ENCODE measurements around the gene TSC2.
"Not testable (repeated sequence)": the region's sequence is repeated elsewhere in the genome, so short reads cannot be mapped to it uniquely, and the experiment has no call there.

TSC2 gene

GRCh38 chr16:2009164-2009711 lies 38.5 kb upstream of the TSC2 start:
- peak in 1 of 10 donors; percentile 90 for DNase-seq
- intact Hi-C loops (cut with DNase I), result no loop called here

DNA sequence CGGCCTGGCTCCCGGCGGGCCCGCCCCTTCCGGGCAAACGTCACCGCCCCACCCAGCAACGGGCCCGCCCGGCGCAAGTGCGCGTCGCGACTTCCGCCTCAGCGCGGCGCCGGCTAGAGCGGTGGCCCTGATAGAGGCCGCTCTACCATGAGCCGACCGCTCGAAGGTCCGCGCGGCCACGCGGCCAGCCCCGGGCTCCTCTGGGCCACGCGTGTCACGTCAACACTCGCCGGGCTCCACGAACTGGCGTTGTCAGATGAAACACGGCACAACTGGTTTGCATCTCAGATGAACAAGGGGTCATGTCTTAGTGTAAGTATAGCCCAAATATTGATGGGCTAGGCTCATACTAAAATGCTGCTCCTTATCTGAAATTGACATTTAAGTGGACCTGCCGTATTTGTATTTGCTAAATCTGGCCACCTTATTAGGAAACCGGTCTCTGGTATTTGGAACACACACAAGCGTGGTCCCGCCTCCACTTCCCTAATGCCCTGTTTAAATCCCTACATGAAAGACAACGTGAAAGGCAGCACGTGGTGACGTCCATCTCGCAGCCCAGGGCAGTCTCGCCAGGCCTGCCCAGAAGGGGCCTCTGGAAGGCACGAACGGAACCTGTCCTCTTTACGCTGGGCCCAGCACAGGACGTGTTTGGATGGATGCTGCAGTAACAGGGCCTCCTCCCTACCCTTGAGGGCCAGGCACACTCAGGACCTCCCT lies 37.8 kb upstream of the TSC2 start, which contains the start of gene ZNF598:
ZNF598 (minus strand) TSS at position 31 of the 720 bp plus-strand sequence.
- intact Hi-C loops (cut with DNase I), result no loop called here
- peak; percentile 64 to 98 (median 83) for DNase-seq

DNA sequence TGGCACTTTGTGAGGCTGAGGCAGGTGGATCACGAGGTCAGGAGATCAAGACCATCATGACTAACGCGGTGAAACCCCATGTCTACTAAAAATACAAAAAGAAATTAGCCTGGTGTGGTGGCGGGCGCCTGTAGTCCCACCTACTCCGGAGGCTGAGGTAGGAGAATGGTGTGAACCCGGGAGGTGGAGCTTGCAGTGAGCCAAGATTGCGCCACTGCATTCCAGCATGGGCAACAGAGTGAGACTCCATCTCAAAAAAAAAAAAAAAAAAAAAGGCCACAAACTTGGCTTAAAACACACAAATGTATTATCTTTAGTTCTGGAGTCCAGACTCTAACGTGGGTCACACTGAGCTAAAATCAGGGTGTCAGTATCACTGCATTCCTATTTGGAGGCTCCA lies 36.1 kb upstream of the TSC2 start:
- intact Hi-C loops (cut with DNase I); DNase-seq: not testable (repeated sequence)

DNA sequence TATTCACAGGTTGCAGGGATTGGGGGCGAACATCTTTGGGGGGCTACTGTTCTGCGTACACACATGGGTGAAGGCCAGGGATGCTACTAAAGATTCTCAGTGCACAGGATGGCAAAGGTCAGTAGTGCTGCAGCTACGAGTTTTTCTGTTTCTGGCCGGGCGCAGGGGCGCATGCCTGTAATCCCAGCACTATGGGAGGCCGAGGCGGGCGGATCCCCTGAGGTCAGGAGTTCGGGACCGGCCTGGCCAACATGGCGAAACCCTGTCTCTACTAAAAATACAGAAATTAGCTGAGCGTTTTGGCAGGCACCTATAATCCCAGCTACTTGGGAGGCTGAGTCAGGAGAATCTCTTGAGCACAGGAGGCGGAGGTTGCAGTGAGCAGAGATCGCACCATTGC lies 34.3 kb upstream of the TSC2 start:
- intact Hi-C loops (cut with DNase I), result no loop called here
- no peak for DNase-seq

DNA sequence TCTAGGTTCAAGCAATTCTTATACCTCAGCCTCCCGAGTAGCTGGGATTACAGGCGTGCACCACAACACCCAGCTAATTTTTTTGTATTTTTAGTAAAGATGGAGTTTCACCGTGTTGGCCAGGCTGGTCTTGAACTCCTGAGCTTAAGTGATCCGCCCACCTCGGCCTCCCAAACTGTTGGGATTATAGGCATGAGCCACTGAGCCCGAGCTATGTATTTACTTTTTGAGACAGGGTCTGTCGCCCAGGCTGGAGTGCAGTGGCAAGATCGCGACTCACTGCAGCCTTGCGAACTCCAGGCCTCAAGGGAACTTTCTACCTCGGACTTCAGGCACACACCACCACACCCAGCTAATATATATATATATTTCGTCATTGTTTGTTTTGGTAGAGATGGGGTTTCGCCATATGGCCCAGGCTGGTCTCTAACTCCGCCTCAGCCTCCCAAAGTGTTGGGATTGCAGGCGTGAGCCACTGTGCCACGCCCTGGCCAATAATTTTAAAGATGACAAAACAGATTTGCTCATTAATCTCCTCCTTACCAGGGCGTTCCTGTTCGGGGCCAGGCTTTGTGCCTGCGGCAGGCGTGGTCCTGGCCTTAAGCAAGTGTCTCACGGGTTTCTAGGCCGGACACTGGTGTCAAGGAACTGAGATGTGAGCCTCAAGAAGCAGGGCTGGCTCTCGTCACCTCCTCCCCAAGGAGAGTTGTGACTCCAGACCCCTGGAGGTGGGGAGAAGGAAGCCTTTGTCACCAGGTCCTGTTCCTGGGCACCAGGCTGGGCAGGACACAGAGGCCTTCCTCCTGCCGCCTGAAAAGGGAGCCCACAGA lies 32.5 kb upstream of the TSC2 start:
- DNase-seq, result no peak
- intact Hi-C loops (cut with DNase I), result no loop called here

GRCh38 chr16:2015947-2016208 lies 31.9 kb upstream of the TSC2 start:
- DNase-seq, result no peak
- intact Hi-C loops (cut with DNase I), result no loop called here

- intact Hi-C loops (cut with DNase I), result no loop called here
- DNase-seq, result peak in 1 of 10 donors; percentile 84
Observed at GRCh38 chr16:2016407-2016922, 31.3 kb upstream of the TSC2 start.

DNA sequence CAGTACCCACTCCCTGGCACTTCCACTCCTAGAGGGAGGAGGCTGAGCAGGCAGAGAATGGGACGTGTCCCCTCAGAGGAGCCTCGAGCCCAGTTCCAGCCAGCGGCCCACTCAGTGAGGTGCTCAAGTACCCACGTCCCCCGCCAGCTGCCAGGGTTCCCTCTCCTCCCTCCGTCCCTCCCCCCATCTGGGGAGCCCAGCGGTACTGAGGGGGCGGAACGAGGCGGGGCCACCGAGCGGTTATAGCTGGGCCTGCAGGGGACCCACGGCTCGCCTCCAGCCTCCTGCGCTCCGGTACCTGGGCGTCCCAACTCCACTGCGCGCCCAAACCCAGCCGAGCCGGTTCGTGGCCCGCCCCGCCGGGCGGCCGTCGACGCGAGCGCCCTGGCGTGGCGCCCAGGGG lies 28.3 kb upstream of the TSC2 start, which contains the start of gene NPW:
NPW (plus strand) TSS at position 268 of the 403 bp plus-strand sequence.
- intact Hi-C loops (cut with DNase I), result no loop called here
- DNase-seq, result peak in 1 of 10 donors; percentile 80

DNA sequence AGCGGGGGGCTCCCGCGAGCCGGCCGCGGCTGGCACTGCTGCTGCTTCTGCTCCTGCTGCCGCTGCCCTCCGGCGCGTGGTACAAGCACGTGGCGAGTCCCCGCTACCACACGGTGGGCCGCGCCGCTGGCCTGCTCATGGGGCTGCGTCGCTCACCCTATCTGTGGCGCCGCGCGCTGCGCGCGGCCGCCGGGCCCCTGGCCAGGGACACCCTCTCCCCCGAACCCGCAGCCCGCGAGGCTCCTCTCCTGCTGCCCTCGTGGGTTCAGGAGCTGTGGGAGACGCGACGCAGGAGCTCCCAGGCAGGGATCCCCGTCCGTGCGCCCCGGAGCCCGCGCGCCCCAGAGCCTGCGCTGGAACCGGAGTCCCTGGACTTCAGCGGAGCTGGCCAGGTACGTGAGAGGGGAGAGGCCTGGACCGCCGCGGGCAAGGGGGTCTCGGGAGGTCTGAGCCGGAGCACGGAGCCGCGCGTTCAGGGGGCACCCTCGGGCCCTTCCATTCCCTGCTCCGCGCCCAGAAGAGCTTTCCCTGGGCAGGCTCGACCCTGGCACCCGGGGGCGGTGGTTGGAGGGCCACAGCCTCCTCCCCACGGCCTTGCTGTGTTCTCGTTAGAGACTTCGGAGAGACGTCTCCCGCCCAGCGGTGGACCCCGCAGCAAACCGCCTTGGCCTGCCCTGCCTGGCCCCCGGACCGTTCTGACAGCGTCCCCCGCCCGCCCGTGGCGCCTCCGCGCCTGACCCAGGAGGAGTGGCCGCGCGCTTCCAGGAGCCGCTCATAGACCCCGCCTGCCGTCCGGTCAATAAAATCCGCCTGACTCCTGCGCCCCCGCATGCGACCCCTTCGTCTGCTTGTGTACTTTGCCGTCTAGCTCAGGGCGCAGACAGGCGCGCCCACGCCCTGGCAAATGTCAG lies 27.6 kb upstream of the TSC2 start:
- DNase-seq, result peak in 2 of 10 donors; percentile 76 to 83
- intact Hi-C loops (cut with DNase I), result no loop called here

DNA sequence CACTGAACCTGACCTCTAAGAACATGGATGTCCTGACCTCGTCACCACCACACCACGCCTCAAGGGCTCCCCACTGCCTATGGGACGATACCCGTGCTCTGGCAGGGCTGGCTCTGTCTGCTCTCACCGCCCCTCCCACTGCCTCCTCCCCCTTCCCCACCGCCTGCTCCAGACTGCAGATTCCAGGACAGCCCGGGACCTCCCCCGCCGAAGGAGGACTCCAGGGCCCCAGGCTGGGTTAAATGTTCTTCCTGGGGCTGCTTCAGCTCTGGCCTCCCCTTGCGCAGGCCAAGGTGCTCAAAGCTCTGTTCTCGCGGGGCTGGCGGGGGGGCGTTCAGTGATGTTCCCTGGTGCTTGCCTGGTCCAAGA lies 25.1 kb upstream of the TSC2 start:
- peak in 1 of 10 donors; percentile 74 for DNase-seq
- intact Hi-C loops (cut with DNase I), result loop anchor here (1.0 kb wide), 2 partner anchors 34 to 118 kb away; no protein-coding TSS in a partner anchor

DNA sequence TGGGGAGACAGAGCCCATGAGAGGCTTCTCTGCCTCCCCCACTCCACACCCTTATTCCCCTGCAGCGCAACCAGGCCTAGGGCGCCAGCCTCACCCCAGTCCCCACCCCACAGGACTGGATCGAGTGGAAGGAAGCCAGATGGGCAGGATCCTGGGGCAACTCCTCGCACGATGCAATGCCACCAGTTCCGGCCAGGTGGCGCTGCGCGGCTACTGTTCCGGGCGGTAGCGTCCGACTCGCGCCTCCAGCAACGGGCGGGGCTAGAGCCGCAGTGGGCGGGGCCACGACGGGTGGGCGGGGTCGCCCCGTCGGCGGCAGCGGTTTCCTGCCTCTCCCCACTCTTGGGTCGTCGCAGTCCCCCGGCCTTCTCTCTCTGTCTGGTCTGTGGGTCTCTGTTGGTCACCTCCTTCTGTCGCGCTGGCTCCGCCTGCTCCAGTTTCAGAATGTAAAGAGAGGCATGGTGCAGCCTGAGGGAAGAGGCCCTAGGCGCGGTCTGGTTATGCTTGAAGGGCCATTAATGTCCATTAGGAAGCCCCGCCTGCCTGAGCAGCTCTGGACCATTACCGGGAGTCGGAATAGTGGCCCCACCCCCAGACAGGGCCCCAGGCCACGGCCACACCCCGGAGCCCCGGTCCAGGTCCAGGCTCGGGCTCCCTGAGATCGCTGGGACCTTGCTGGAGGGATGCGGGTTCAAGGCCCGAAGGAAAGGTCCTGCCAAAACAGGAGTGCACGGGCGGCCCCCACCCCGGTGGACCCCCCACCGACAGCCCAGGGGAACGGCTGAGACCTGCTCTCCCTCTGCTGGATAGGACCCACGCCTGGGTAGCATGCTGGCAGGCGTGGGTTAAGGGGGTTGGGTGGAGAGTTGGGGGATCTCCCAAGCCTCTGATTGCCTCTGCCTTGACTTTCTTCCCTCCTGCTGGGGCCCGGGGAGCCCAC lies 24.4 kb upstream of the TSC2 start:
- peak; percentile 81 to 99 (median 96) for DNase-seq
- intact Hi-C loops (cut with DNase I), result loop anchor here (1.0 kb wide), 2 partner anchors 33 to 117 kb away; no protein-coding TSS in a partner anchor

- intact Hi-C loops (cut with DNase I), result no loop called here
Observed at GRCh38 chr16:2024032-2024420, 23.8 kb upstream of the TSC2 start.

DNA sequence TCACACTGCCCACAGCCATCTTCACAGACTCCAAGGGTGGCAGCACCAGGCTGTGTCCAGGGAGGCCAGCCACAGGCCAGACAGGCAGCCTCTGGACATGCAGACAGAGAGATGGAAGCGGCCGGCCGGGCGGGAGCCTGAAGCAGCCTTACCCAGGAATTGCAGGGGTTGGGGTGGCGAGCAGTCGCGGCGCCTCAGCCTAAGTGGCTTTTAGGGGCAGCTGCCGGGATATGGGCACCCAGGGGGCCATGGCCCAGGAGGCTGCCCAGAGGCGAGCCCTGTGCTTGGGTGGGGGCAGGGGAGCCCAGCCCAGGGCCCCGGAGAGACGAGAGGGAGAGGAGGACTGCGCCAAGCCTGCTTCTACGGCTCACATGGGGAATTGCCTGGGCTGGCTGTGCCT lies 22.5 kb upstream of the TSC2 start:
- DNase-seq, result no peak

More at GRCh38 chr16:2024032-2024420, 23.8 kb upstream of the TSC2 start:
- DNase-seq, result no peak

GRCh38 chr16:2025878-2026460 lies 21.8 kb upstream of the TSC2 start:
- intact Hi-C loops (cut with DNase I), result no loop called here
- DNase-seq, result no peak

More for the DNA sequence above, 22.5 kb upstream of the TSC2 start:
- intact Hi-C loops (cut with DNase I), result no loop called here

GRCh38 chr16:2026461-2027023 lies 21.2 kb upstream of the TSC2 start, which contains the start of gene NHERF2:
NHERF2 (plus strand) TSS chr16:2026902; CDS start chr16:2027006, 104 bp downstream.
- DNase-seq, result peak in 2 of 10 donors; percentile 51 to 89
- intact Hi-C loops (cut with DNase I), result no loop called here

DNA sequence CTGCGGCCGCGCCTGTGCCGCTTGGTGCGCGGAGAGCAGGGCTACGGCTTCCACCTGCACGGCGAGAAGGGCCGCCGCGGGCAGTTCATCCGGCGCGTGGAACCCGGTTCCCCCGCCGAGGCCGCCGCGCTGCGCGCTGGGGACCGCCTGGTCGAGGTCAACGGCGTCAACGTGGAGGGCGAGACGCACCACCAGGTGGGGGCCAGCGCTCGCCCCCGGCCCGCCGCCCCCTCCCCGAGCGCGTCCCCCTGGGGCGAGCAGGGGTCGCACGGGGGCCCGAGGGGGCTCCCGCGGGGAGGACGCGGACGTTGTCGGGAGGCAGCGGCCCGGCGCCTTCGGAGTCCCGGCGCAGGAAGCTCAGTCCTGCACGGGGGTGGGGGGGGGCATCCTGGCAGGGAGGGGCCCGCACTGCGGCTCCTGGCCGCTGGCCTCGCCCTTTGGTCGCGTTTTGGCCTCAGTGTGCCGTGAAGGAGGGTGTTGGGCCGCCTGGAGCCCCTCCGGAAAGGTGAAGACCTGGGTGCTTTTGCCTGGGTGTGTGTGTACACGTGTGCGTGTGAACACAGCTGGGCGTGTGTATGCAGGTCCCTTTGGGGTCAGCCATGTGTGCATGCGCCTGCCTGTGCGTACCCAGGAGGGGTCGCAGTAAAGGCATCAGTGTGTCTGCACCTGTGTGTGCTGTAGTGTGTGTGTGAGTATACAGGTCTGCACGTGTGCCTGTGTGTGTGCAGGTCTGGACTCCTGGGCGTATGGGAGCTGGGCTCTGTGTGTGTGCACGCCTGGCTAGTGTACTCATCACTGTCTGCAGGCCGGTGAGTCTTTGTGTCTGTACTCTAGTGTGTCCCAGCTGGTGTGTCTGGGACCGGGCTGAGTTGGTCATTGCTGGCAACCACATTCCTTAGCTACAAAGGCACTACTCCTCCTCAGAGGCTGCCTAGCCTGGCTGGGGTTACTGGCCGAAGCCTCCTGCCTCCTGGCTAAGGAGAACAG lies 20.5 kb upstream of the TSC2 start:
- intact Hi-C loops (cut with DNase I), result no loop called here
- peak in 1 of 10 donors; percentile 86 for DNase-seq

DNA sequence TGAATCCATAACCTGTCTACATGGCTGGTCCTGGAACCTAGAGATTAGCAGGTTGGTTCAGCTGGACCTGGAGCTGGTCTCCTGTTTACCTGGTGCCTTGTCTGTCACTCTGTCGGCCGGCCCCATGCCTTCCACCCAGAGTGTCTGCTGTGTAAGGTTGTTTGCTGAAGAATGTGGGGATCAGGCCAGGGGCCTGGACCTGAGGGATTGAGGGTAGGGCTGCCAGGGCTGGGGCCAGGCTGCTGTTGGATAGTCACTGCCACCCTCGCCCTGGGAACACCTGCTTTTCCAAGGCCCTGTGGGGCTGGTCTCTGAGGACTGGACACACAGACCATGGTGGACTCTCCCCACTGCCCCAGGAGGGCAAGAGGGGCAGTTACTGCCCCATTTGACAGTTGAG lies 19.6 kb upstream of the TSC2 start:
- intact Hi-C loops (cut with DNase I), result no loop called here

More for the DNA sequence above, 19.6 kb upstream of the TSC2 start:
- DNase-seq, result no peak

Data from posterior cingulate gyrus (tissue), 11 donors.